Activated gamma-delta T cell treated with anti-CD3 and anti-CD28 coated beads, Interleukin-2, amount 50 U/mL, for 16 hours (primary cell): ENCODE results near the gene PSAP.

Experiments used
- DNase-seq: peaks from one replicate; pipeline ENCODE4 v3.0.0-alpha.2; 2020; ENCODE audit warnings: low read depth

PSAP gene

DNA sequence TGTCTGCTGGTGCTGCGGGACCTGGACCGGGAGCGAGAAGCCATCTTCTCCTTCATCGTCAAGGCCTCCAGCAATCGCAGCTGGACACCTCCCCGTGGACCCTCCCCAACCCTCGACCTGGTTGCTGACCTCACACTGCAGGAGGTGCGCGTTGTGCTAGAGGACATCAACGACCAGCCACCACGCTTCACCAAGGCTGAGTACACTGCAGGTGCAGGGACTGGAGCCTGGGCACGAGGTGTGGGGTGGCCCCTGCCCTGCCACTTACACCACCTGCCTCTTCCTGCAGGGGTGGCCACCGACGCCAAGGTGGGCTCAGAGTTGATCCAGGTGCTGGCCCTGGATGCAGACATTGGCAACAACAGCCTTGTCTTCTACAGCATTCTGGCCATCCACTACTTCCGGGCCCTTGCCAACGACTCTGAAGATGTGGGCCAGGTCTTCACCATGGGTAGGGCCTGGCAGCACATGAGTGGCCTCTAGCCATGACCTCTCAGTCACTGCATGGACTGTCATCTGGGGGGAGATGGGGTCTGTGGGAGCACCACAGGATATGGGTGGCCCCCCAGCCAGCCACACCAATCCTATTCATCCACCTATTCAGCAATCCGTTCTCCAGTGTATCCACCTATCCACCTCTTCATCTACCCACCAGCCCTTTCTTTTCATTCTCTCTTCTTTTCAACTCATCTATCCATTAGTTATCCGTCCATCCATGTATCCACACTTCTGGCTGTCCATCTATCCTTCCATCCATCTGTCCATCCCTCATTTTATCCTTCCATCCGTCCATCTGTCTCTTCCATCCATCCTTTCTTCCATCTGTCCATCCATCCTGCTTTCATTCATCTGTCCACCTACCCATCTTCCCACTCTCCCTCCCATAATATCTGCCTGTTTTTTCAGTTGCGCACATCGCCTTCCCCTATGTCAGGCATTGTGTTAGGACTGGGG lies 43.2 kb downstream of the PSAP start:
- DNase-seq = no peak

DNA sequence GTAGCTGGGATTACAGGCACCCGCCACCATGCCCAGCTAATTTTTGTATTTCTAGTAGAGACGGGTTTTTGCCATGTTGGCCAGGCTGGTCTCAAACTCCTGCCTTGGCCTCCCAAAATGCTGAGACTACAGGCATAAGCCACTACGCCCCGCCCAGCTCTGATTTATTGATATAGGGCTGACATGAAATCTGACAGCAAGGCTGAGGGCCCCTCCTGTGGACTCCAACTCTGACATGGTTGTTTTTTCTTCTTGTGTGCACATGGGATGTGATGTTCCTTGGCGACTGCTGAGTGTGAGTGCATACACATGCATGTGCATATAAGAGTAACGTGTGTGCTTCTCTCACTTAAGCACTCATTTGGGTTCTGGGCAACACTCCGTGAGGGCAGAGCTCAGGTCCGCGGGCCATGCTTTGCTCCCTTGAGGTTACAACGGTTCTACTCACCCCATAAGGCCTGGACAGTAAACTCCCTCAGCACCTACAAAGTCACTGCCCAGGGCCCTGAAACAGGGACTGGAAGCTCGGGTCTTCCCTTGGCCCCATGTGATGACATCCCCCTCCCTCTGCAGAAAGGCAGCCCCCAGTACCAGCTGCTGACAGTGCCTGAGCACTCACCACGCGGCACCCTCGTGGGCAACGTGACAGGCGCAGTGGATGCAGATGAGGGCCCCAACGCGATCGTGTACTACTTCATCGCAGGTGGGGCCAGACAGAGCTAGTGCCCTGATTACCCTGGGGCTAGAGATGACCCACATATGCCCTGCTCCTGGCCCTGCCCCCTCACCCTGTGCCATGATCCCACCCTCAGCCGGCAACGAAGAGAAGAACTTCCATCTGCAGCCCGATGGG lies 44.1 kb downstream of the PSAP start:
- DNase-seq = no peak

DNA sequence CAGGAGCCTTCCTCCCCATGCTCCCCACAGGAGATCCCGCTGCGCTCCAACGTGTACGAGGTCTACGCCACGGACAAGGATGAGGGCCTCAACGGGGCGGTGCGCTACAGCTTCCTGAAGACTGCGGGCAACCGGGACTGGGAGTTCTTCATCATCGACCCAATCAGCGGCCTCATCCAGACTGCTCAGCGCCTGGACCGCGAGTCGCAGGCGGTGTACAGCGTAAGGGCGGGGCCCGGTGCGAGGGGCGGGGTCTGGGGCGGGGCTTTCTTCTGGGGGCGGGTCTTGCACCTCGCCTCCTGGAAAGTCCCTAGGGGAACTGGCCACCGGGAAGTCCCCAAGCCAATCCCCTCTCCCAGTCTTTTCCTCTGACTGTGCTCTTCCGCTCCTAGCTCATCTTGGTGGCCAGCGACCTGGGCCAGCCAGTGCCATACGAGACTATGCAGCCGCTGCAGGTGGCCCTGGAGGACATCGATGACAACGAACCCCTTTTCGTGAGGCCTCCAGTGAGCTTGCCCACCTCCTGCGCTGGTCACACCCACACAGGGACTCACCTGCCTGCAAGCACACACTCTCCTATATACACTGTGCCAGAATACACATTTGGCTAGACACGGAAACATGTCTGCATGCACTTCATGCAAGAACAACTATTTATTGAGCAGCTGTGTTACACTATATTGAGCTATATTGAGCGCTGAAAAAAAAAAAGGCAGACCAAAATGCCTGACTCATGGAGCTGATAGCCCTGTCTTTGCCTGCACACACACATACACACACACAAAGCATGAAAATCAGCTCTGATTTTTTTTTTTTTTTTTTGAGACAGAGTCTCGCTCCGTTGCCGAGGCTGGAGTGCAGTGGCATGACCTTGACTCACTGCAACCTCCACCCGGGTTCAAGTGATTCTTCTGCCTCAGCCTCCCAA lies 45.0 kb downstream of the PSAP start:
- DNase-seq = no peak

DNA sequence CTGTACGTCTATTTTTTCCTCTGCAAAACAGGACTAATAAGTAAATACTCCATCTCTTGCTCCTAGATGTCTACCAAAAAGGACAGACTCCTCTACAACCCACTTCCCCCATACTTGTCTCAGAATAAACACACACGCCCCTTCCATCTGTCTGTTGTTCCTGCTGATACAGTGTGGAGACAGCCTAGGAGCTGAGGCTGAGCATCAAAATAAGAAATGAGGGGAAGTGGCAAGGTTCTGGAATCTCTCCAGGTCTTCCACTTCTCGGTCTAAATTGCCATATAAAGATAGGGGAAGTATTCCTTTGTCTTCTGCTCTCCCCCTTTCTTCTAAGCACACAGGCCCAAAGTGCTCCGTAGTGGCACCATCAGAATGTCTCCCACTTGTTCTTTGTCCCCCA lies 47.0 kb downstream of the PSAP start:
- no peak for DNase-seq

DNA sequence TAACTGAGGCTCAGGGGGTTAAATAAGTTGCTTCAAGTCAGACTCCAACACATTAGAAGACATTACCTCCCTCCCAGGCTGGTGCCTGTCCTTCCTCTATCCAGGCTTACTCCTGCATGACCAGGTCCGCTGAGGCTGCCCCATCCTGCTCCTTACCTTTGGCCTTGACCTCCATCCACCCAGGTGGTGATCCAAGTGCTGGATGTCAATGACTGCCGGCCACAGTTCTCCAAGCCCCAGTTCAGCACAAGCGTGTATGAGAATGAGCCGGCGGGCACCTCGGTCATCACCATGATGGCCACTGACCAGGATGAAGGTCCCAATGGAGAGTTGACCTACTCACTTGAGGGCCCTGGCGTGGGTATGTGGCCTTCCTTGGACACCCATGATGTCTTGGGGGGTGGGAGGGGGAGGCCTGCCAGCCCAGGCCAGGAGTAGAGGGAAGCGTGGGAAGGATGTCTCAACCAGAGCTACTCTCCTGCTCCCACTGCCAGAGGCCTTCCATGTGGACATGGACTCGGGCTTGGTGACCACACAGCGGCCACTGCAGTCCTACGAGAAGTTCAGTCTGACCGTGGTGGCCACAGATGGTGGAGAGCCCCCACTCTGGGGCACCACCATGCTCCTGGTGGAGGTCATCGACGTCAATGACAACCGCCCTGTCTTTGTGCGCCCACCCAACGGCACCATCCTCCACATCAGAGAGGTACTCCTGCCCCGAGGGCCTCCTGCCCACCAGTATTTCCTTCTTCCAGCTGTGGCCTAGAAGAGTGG lies 48.1 kb downstream of the PSAP start:
- no peak for DNase-seq

DNA sequence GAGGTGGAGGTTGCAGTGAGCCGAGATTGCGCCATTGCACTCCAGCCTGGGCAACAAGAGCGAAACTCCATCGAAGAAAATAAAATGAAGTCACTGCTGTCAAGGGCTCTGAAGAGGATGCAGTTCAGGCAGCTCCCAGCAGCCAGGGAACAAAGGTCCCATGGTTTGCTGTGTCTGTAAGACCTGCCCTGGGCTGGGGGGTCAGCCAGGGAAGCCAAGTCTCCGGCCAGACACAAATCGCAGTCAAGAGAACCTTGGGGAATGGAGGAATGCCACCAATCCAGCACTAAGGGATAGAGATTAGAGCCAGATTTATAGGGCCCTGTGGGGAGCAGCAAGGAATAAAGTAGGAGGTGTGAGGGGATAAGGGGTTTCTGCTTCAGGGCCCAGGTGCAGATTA lies 48.8 kb downstream of the PSAP start:
- no peak for DNase-seq

DNA sequence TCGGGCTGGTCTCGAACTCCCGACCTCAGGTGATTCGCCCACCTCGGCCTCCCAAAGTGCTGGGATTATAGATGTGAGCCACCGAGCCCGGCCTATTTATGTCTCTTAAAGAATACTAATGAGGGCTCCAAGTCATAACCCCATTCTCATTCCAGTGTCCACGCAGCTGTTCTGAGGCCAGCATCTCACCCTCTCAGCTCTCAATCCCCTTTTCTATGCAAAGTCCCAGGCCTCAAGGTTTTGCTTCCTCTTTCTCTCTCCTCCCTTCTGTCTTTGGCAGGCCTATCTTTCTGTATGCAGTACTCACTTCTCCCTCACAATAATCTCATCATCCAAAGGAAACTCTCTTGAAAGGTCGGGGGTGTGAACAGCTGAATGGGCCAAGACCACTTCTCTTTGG lies 49.7 kb downstream of the PSAP start:
- no peak for DNase-seq

DNA sequence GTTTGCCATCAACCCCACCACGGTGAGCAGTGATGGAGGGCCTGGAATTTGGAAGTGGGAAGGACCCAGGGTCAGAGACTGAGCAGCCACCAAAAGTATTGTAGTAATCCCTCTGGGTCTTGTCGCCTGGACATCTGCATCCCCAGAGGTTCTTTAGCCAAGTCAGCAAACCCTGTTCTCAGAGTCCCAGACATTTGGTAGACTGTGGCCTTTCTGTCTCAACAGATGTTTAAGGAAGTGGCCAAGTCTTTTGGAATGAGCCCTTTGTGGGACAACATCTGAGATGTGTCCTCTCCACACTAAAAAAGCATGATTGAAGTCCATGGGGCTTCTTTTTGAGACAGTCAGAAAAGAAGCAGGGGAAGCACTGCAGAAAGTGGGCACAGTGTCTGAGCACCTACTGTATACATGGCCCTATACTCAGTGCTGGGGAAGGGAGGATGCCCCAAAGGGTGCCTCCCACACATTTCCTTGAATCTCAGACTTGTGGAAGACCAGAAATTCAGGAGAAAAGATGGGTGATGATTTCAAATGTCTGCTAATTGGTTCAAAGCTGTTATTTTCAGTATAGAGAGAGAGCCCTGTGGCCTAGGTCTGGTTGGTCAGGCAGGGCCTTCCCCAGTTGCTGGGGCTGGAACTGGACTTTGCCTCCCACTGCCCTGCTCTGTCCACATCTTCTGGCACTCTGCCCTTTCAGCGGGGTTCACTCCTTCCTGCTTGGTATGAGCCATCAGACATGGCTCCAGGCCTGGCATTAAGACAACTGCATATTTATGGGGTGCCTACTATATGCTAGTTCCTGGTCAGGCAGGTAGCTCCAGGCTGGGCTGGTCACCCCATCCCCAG lies 51.2 kb downstream of the PSAP start:
- DNase-seq = no peak

DNA sequence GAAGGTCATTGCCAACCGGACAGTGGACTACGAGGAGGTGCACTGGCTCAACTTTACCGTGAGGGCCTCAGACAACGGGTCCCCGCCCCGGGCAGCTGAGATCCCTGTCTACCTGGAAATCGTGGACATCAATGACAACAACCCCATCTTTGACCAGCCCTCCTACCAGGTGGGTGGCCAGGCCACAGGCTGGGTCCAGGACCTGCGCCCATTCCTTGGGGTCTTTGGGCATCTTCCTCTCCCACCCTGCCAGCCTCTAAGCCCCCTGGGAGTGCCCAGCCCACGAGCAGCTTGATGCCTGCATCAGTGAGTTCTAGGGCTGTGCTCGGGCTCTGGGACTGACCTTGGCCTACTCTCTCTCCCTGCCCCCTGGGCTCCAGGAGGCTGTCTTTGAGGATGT lies 51.9 kb downstream of the PSAP start:
- DNase-seq = no peak

DNA sequence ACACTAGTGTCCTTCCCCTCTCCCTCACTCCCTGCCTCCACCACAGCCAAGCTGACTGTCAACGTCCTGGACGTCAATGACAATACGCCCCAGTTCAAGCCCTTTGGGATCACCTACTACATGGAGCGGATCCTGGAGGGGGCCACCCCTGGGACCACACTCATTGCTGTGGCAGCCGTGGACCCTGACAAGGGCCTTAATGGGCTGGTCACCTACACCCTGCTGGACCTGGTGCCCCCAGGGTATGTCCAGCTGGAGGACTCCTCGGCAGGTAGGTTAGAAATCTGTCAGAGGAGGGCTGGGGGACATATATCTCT lies 52.8 kb downstream of the PSAP start:
- no peak for DNase-seq

DNA sequence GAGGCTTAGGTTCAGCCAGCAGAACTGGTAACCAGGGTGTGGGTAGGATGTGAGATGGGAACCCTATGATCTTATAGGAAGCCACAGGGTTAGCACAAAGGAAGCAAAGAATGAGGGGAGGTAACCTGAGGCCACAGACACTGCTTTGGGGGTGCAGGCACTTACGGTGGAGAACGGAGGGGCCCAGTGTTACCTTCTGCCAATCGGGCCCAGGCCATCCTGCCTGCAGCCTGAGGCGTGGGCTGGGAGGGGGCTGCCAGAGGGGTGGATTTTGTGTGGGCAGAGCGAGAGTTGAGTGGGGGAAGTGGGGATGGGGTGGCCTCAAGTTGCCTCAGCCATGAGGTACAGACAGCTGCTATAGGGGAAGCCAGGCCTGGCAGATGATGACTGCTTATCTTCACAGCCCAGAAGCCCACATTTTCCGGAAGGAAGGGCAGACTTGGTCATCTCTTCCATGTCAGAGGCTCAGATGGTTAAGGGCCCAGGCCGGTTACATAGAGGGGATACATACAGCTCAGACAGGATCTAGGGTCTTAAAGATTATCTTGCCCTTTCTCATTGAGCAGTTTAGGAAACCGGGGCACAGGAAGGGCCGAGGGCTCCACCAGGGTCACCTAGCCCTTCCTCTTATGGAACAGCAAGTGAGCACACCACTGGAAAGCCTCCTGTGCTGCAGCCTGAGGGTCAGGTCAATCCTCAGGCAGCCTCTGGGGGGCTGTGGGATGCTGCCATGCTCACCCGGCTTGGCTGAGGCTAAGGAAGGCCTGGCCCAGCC lies 53.3 kb downstream of the PSAP start:
- DNase-seq = no peak

DNA sequence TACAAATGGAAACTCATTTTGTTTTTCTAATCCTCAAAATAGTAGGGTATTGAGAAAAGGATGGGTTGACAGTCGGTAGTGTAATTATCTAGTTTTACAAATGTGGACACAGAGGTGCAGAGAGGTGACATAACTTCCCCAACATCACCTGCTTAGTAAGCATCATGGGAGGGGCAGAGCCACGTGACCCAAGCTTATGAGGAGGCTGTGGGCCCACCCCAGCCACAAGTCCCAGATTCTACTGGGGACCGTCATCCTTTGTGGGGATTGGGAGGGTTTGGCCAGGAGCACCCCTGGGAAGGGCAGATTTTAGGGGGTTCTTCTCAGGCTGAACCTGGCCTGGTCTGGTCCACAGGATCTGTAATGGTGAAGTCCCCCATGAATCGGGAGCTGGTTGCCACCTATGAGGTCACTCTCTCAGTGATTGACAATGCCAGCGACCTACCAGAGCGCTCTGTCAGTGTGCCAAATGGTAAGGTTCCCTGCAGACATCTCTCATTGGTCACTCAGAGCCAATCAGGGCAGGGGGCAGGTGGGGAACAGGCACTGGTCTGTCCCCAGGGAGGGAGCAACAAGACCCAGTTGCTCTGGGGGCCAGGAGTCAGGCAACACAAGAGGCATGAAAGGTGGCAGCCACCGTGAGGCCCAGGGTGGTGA lies 54.2 kb downstream of the PSAP start:
- no peak for DNase-seq

DNA sequence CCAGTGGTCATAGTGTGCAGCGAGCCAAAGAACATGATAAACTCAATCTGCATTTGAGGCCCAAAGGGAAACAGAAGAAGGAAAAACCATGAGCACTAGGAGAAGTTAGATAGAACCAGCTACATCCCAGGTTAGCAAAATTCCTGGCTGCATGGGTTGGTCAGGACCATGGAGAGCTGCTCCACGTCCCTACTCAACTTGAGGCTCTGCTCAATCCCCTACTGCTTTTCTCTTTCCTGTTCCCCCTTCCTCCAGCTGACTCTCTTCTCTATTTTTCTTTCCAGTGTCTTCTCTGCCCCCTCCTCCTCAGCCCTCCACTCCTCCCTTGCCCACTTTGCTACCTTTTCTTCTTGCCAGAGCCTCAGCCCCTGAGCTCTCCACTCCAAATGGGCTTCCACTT lies 55.8 kb downstream of the PSAP start:
- no peak for DNase-seq

DNA sequence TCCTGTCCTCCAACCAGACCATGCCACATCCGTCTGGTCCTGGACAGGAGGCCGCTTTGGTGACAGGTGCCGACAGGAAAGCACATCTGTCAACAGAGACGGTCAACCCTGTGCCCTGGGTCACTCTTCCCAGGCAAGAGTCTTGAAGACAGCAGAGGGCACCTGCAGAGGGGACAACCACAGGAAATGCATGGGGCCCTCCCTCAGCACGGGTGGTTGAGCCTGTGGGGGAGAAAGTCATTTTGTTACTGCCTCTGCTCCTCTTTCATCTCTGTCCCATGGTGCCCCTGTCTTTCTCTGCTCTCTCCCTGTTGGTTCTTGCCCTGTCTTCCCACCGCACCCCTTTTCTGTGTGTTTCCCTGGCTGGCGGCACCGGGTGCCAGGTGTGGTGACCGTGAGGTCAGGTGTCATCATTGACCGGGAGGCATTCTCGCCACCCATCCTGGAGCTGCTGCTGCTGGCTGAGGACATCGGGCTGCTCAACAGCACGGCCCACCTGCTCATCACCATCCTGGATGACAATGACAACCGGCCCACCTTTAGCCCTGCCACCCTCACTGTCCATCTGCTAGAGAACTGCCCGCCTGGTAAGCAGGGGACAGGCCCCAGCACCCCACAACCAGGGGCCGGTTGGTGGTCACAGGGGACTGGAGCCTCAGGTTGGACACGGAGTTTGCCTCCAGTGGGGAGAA lies 60.2 kb downstream of the PSAP start:
- DNase-seq = no peak

DNA sequence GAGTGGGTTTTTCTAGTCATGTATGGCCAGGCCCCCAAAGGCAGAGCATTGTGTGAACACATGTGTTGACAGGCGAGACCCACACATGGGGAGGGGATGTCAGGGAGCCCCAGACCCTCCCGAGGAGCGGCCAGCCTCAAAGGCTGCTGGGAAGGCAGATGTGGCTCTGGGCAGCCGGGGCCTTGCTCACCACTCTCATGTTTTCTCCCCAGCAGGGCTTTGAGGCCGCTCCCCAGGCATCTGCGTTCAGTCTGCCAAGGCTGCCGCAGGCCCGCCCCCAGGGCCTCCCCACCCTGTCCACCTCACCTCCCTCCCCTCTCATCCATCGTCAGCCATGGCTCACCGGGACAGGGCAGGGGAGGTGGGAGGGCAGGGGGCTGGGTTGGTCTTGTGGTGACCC lies 61.2 kb downstream of the PSAP start:
- DNase-seq = no peak

DNA sequence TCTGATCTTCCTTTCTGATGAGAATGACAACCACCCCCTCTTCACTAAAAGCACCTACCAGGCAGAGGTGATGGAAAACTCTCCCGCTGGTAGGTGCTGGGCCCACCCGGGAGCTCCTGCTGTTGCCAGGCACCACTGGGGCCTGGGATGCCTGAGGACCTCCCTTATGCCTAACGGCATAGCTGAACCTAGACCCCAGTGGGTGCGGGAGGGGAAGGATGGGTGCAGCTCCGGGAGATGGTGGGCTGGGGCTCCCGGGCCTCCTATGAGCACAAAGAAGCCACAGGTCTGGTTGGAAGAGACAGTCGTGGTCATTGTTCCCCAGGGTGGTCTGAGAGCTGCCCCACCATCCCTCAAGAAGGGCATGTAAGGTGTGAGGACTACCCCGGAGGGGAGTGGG lies 62.1 kb downstream of the PSAP start:
- DNase-seq = no peak

DNA sequence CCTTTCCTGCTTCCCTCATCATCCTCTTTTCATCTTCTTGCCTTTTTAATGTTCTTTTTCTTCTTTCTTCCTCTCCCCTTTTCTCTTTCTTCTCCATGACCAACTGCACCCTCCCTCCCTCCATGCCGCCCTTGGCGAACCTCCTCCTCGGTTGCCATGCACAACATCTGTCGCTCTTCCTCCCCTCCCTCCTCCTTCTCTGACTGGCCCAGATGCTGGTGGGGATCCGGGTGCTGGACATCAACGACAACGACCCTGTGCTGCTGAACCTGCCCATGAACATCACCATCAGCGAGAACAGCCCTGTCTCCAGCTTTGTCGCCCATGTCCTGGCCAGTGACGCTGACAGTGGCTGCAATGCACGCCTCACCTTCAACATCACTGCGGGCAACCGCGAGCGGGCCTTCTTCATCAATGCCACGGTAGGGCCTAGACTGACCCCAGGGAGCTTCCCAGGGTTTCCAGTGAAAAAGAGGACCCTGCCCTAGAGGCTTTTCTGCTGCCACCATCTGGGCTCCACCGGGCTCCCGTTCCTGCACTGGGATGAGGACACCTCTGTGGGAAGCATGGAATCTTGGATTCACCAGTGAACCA lies 66.3 kb downstream of the PSAP start:
- no peak for DNase-seq
